Motor neuron (in vitro differentiated cells): Measurements from ENCODE around the gene TUFM. TPM values are rescaled to one million over a fixed set of nuclear protein-coding genes. Genes with fewer than 3 reads are reported as not detected.

Experiments used
- ATAC-seq, 8 experiments: fragments of 200-7000 bp; cut with Tn5 transposase; replicated peaks in 6 of 8; 2 replicates each; pipeline ENCODE4 v1.8.0; 2021; ENCODE audit warnings: mild to moderate bottlenecking in 8 of 8, moderate library complexity in 8 of 8
- H3K27ac ChIP-seq, 2 donors: fragments of 250-450 bp; sonication (Bioruptor Pico); 2 replicates each; pipeline ENCODE4 v1.9.0; 2021; ENCODE audit warnings: antibody characterized with exemption in 2 of 2, mild to moderate bottlenecking in 2 of 2, moderate library complexity in 1 of 2
- H3K4me1 ChIP-seq, 2 donors: fragments of 250-450 bp; sonication (Bioruptor Pico); replicated peaks in 1 of 2; 2 replicates each; pipeline ENCODE4 v1.6.1; 2021; ENCODE audit warnings: antibody characterized with exemption in 2 of 2, mild to moderate bottlenecking in 2 of 2, moderate library complexity in 1 of 2
- H3K4me3 ChIP-seq, 5 donors: fragments of 250-450 bp; sonication (Bioruptor Pico); 2 replicates each; pipeline ENCODE4 v1.9.0; 2021; ENCODE audit warnings: antibody characterized with exemption in 5 of 5, mild to moderate bottlenecking in 5 of 5, moderate library complexity in 4 of 5
- WGBS, 10 experiments: fragments of 450-650 bp; shearing (Covaris generic); methylation state at CpG; one replicate each; pipeline ENCODE4 v1.0.0; 2022; 5-methylcytosine and 5-hydroxymethylcytosine counted together
- in situ Hi-C, 9 experiments: fragments of 400-800 bp; cut with MboI; loops; one replicate each; pipeline ENCODE4 v1.15.0; 2021; ENCODE audit warnings: low sequenced_read_pairs in 9 of 9, low pct_unique_long_range_greater_than_20kb in 2 of 9; ENCODE audit not compliant: unreplicated experiment in 9 of 9
- total RNA-seq, 8 experiments: library from RNA; unstranded; fragments of 300-600 nt; gene quantifications; 2 replicates each; pipeline versions ENCODE4 v1.2.3 to v1.2.4, GENCODE V29; 2022

Gene TUFM
- total RNA-seq, 8 experiments from 2014 or later, result 97.3 to 268 (median 122) TPM

DNA sequence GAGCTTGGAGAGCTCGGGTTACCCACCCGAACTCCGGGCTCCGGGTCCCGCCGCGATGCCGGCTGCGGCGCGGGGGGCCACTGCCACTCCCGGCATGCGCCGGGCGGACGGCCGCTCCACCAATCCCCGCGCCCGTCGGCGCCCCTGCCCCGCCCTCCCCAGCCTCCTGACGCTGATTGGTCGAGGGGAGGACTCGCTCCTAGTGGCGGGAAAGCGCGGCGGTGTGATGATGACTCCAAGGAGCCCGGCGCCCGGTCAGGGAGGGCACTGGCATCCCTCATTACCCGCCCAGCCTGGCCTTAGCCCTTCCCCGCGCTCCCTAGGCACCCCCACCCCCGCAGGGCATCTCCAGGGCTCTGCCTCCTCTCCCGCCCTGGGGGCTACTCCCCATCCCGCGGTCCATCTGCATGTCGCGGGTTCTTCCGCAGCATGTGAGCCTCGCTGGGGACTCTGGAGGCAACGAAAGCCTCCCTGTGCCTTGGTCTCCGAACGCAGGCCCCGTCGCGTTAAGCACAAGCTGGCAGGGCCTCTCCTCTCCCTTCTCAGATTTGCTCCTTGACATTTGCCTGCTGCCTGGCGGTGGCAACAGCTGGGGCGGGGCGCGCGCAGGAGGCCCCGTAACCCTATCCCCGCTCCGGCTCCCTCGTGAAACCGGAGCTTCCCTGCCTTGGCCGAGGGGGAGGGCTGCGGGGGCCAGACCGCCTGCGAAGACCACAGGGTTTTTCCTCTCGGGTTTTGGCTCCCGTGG is 33.9 kb upstream of the TUFM start:
- ATAC-seq, result peak; percentile 91 to 97 (median 95)
- Histone ChIP-seq H3K27ac (no peak overlapping the region), H3K4me3 (peak overlapping the region; percentile 61 to 98 (median 78)), H3K4me1 (peaks cover 17 to 30% of the 10 kb centered on the region in 2 donors)
- in situ Hi-C loops, result no loop called here
- 0 to 33% (median 0%) methylated on average over 1 to 15 of the region's 66 CpGs; no CpG with 5 or more reads in 5 of the 10 experiments for WGBS, 10 experiments

DNA sequence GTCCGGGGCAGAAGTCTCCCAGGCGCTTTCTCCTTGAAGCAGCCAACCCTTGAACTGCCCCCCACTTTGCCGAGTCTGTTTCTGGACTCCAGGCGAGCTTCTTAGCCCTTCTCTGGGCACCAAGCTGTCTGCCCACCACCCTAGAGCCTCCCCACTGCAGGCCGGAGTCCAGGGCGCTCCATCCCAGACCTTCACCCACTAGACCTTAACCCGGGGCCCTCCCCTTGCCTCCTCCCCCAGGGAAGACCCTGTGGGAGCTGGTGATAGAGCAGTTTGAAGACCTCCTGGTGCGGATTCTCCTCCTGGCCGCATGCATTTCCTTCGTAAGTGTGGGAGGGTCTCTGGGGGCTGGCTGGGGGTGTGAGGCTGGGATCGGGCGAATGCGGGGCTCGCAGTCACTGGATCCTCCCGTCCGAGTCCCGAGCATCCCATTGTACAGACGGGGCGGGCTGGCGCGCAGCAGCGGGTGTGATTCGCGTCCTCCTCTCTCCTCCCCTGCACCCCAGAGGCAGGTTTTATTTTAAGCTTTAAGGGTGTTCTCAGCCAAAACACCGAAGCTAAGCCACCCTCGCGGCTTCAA is 33.2 kb upstream of the TUFM start:
- in situ Hi-C loops, result no loop called here
- Histone ChIP-seq H3K4me3 (peak overlapping the region; percentile 61 to 98 (median 78)), H3K4me1 (peaks cover 17 to 30% of the 10 kb centered on the region in 2 donors), H3K27ac (no peak overlapping the region)
- 1 to 5% methylated on average over 4 to 15 of the region's 27 CpGs; no CpG with 5 or more reads in 8 of the 10 experiments for WGBS, 10 experiments
- peak; percentile 54 to 69 (median 66) for ATAC-seq

DNA sequence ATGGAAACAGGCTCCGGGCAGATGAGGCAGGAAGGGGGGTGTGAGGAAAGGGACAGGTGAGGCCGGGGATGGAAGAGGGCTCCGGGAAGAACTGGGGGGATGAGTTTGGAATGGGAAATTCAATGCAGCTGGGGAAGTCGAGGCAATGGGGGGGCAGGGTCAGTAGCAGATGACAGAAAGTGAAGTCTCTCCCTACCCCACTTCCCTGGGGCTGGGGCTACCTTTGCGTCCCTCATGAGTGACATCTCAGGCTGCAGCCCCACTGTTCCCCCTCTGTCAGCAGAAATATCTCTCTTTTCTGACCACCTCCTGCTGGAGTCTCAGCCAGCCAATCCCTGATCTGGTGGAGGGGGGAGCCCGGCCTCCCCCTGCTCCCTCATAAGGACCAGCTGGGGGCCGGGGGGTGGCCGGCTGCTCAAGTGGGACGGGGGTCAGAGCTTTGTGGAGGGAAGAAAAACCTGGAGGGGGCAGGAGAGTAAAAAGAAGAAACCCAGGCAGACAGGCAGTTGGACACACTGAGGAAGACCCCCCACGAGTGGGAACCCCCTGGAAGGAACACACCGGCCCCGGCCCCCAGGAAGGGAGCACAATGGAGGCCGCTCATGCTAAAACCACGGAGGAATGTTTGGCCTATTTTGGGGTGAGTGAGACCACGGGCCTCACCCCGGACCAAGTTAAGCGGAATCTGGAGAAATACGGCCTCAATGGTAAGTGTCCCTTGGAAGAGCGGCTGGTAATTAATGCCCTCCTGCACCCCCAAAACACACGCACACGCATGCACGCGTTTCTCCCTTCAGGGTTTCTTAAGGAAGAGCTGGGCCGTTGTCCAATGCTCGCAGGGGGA is 32.2 kb upstream of the TUFM start, which contains the start of gene ATP2A1:
Gene ATP2A1 (plus strand): TSS at position 406 of the 844 bp plus-strand sequence. CDS start 184 bp downstream, at position 590.
- 20 to 90% (median 72%) methylated on average over 2 to 10 of the region's 25 CpGs; no CpG with 5 or more reads in 5 of the 10 experiments for WGBS, 10 experiments
- Histone ChIP-seq H3K4me3 (peak within 1 kb of the TSS; percentile 61 to 98 (median 78)), H3K27ac (no peak within 1 kb of the TSS), H3K4me1 (peaks cover 17 to 27% of the 10 kb centered on the region in 2 donors)
- in situ Hi-C loops, result no loop called here
- ATAC-seq, result no peak

DNA sequence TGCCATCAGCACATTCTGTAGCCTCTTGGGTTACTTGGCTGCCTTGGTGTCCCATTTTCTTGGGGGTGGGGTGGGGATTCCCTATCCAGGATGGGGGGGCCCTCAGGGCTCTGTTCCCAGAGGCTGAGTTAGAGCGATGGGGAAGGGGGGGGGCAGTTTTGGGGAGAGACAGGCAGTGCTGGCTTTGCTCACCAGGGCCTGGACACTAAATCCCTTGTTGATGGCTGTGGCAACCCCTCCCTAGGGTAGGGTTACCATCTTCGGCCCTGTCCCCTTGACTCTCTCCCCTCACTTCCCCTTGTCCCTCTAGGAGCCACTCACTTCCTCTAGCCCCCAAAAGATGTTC is 31.5 kb upstream of the TUFM start:
- in situ Hi-C loops, result no loop called here
- Histone ChIP-seq H3K4me1 (peaks cover 10 to 20% of the 10 kb centered on the region in 2 donors), H3K27ac (no peak overlapping the region), H3K4me3 (no peak overlapping the region)
- WGBS, 10 experiments, result no CpG with 5 or more reads among the region's 2 CpGs
- no peak for ATAC-seq

DNA sequence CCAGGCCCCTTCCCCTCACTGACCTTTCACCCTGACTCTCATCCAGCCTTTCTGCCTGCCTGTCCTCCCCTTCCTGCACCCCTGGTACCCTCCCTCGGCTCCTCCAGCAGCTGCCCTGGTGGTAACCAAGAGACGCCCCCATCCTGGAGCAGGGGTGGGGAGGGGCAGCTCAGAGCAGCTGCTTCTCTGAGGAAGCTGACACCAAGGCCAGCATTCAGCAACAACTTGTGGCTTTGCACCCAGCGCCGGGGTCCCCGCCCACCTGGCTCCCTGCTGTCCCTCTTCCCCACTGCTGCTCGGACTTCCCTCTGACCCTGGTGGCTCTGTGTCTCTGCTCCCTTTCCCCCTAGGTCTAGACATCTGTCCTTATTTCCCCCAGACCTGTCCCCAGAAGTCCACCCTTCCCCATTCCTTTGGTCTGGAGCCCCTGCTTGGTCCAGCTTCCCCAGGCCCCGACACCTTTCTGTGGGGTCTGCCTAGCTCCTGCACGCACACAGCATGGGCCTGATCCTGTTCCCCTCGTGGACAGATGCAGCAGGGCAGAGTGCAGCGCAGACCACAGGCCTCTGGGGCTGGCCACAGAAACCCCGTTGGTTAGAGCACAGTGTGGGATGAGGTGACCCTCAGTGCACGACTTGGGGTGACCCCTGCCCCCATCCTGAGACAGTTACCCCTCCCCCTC is 31.0 kb upstream of the TUFM start:
- in situ Hi-C loops, result no loop called here
- WGBS, 10 experiments, result 17 to 100% (median 60%) methylated on average over 1 of the region's 12 CpGs; no CpG with 5 or more reads in 7 of the 10 experiments
- Histone ChIP-seq H3K4me3 (no peak overlapping the region), H3K27ac (no peak overlapping the region), H3K4me1 (peaks cover 6 to 16% of the 10 kb centered on the region in 2 donors)
- no peak for ATAC-seq

DNA sequence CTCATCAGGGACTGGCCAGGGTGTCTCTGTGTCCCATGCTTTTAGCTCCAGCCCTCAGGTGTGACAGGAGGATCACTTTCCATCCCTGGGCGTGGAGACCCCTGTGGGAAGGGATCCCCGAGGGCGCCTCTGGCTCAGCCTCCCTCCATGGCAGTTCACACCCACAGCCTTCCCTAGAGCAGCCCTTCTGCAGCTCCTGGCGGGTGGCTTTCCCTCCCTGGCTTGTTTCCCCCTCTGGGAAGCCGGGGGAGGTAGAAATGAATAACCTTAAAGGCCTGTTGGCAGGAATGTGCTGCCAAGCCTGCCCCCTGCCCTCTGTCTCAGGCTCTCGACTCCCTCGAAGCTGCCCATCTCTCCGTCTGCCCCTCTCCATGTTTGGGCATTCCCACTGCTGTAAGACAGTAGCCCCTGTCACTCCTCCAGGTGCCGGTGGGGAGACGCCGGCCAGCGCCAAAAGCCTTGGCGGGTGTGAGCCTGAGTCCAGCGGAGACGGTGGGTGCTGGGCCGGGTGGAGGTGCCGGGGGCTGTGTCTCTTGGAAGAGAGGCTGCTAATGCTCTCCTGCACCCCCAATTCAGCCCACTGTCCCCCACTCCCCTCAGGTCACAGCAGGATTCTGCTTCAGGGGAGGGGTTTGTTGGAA is 30.0 kb upstream of the TUFM start:
- no peak for ATAC-seq
- in situ Hi-C loops, result no loop called here

DNA sequence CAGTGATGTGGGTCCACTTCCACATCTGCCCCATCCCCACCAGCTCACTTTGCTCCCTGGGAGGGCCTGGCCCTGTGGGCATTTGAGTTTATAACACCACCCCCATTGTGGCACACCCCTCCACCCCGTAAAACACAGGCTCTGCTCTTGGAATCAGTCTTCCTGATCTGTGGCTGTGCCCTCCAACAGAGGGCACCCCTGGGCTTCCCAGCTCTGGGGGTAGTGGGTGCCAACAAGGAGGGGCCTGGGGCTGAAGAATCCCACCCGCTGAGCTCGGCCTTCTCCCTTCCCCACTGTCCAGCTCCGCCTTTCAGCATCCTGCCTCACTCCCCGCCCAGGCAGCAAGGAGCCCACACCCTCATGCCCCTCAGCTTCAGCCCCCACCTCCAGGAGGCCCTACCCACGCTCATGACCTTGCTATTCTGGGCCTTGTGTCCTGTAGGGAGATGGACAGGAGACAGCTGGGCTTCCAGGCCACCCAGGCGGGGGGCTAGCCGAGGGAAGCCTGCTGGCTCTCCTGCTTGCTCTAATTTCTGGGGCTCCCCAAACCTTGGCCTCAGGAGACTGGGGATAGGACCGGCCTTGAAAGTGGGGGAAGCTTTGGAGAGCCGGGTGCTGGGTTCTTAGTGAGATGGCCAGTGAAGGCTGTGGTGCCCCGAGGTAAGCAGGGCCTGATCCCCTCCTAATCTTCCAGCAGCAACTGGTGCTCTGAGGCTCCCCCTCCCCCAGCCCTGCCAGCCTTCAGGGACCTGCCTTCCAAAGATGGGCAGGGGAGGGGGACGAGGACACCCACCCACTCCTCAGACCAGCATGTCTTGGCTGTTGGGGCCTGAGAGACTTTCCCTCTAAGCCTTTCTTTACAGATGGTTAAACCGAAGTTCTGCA is 29.2 kb upstream of the TUFM start:
- 10 to 100% (median 33%) methylated on average over 1 to 2 of the region's 13 CpGs; no CpG with 5 or more reads in 7 of the 10 experiments for WGBS, 10 experiments
- in situ Hi-C loops, result no loop called here

More for the DNA sequence above, 30.0 kb upstream of the TUFM start:
- Histone ChIP-seq H3K4me1 (peaks cover 6 to 16% of the 10 kb centered on the region in 2 donors), H3K27ac (no peak overlapping the region), H3K4me3 (no peak overlapping the region)
- WGBS, 10 experiments, result 23 to 80% (median 65%) methylated on average over 1 to 3 of the region's 17 CpGs; no CpG with 5 or more reads in 6 of the 10 experiments

DNA sequence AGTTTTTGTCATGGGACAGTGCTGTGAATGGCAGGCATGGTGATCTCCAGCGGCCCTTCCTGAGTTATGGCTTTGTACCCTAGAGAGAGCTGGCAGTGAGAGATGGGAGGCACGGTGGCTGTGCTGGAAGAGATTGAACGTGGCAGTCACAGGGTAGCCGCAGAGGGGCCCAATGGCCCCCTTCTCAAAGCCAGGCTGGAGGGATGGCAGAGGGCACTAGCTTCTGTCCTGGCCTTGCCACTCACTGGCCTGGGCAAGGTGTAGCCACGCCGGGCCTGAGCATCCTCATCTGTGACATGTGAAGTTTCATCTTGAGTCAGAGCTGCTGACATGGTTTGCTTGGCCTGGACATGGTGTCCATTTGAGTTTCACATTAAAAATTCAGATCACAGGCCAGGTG is 28.3 kb upstream of the TUFM start:
- in situ Hi-C loops, result no loop called here
- WGBS, 10 experiments, result 100% methylated on average over 2 to 6 of the region's 6 CpGs; no CpG with 5 or more reads in 6 of the 10 experiments
- H3K27ac ChIP-seq, result no peak overlapping the region
- no peak overlapping the region for H3K4me3 ChIP-seq
- peaks cover 6 to 13% of the 10 kb centered on the region in 2 donors for H3K4me1 ChIP-seq
- ATAC-seq, result no peak

More for the DNA sequence above, 29.2 kb upstream of the TUFM start:
- ATAC-seq, result peak in 1 of 8 experiments; percentile 6
- Histone ChIP-seq H3K4me1 (peaks cover 6 to 14% of the 10 kb centered on the region in 2 donors), H3K4me3 (no peak overlapping the region), H3K27ac (no peak overlapping the region)

DNA sequence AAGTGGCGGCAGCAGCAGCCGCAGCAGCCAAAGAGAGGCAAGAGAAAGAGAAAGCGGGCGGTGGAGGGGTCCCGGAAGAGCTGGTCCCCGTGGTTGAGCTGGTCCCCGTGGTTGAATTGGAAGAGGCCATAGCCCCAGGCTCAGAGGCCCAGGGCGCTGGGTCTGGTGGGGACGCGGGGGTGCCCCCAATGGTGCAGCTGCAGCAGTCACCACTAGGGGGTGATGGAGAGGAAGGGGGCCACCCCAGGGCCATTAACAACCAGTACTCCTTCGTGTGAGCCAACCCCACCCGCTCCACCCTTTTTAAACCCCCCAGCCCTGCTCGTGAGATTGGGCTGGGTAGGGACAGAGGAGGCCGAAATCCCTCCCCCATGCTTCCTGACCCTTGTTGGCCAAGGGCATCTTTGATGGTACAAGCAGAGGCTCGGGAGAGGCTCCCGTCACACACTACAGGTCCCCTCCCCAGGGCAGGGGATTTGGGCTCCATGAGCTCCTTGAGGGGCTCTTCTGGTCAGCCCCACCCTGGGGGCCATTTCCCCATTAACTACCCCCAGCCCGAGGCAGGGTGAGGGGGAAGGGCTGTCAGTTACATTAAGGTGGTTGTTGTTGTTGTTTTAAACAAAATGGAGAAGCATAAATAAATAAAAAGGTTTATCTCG is 27.5 kb upstream of the TUFM start:
- Histone ChIP-seq H3K27ac (no peak overlapping the region), H3K4me3 (no peak overlapping the region), H3K4me1 (peaks cover 1 to 7% of the 10 kb centered on the region in 2 donors)
- ATAC-seq, result peak in 2 of 8 experiments; percentile 50 to 57
- WGBS, 10 experiments, result 87 to 100% (median 100%) methylated on average over 1 to 6 of the region's 18 CpGs; no CpG with 5 or more reads in 5 of the 10 experiments
- in situ Hi-C loops, result no loop called here

DNA sequence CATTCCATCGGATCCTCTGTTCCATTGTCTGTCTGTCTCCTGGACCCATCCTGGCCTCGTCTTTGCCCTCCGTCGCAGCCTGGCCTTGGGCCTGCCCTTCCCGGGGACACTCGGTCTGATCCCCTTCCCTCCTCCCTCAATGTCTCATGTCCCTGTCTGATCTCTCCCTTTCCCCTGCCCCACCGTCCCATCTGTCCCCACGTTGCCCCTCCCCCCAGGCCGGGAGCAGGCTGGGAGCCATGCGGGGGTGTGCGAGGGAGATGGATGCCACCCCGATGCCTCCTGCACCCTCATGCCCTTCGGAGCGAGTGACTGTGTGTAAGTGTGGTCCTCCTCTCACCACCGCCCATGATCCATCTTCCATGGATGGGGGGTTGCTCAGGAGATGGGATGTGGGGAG is 26.8 kb upstream of the TUFM start:
- WGBS, 10 experiments, result no CpG with 5 or more reads among the region's 15 CpGs
- in situ Hi-C loops, result no loop called here
- Histone ChIP-seq H3K27ac (no peak overlapping the region), H3K4me1 (peaks cover 0 to 6% of the 10 kb centered on the region in 2 donors), H3K4me3 (no peak overlapping the region)
- ATAC-seq, result no peak

DNA sequence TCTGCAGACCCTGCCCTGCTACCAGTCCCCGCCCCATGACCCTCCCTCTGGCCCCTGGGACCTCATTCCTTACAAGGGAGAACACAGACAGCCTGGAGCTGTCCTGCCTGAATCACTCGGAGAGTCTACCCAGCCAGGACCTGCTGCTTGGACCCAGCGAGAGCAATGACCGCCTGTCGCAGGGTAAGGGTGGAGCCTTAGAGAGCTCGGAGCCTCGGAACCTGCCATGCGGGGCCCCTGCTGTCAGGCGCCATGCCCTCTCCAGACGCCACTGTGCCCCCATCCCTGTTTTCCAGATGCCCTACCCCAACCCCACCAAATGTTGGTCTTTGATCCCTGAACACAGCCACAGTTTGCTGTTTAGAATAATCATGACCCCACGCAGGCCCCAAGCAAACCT is 23.1 kb upstream of the TUFM start:
- no peak overlapping the region for H3K4me3 ChIP-seq
- no peak overlapping the region for H3K27ac ChIP-seq
- ATAC-seq, result no peak
- H3K4me1 ChIP-seq, result peaks cover 7 to 9% of the 10 kb centered on the region in 2 donors
- in situ Hi-C loops, result loop anchor here in 1 of 9 experiments (10.0 kb wide), 1 partner anchor 56 kb away; the partner anchor contains the start of gene RABEP2
- WGBS, 10 experiments, result 94 to 100% methylated on average over 1 to 3 of the region's 11 CpGs; no CpG with 5 or more reads in 8 of the 10 experiments
